ENCODE results near the gene HIVEP2. TPM values are rescaled to one million over a fixed set of nuclear protein-coding genes. Genes with fewer than 3 reads are reported as not detected.

Gene HIVEP2
- total and polyA plus RNA-seq, 2 donors (not counting 3 experiments of a cell fraction or from before 2014, with no cell fraction given): 1.3 to 4.7 TPM

- Histone ChIP-seq H3K4me3 (replicated peaks in 1 of 3; ENCODE audit: insufficient read depth in 1 of 3, low read depth in 1 of 3, low read length in 3 of 3) (no peak overlapping the region), H3K4me2 (ENCODE audit: insufficient read depth, low read length) (no peak overlapping the region), H3K9me1 (replicated peaks; ENCODE audit: control insufficient read depth, extremely low read depth, insufficient read depth, low read length) (no peaks in the 10 kb centered on the region), H3K27me3 (ENCODE audit: control insufficient read depth in 2 of 2, insufficient read depth in 2 of 2, low read length in 2 of 2) (no peaks in the 10 kb centered on the region), H4K20me1 (replicated peaks; ENCODE audit: control insufficient read depth, extremely low read depth, insufficient read depth, low read length) (no peaks in the 10 kb centered on the region), H2AFZ (ENCODE audit: low read depth, low read length) (no peak overlapping the region), H3K27ac (ENCODE audit: insufficient read depth, low read depth, low read length) (no peak overlapping the region), H3K36me3 (ENCODE audit: control insufficient read depth in 2 of 2, extremely low read depth in 1 of 2, insufficient read depth in 2 of 2, low read length in 2 of 2) (no peaks in the 10 kb centered on the region), H3K9me3 (replicated peaks; ENCODE audit: control insufficient read depth, insufficient read depth, low read length) (no peaks in the 10 kb centered on the region), H3K79me2 (ENCODE audit: control insufficient read depth, insufficient read depth, low read length) (no peaks in the 10 kb centered on the region), H3K4me1 (ENCODE audit: control insufficient read depth, extremely low read depth, insufficient read depth, low read length) (peaks cover 13% of the 10 kb centered on the region), H3K9ac (replicated peaks; ENCODE audit: extremely low read depth, insufficient read depth, low read length) (no peak overlapping the region)
- BruUV-seq (replicated peaks): no TSS peak
- CTCF ChIA-PET: interaction anchor here (0.6 to 1.7 kb wide), 3 partner anchors 9 to 20 kb away, joined by 3 to 7 read pairs (median 3); no protein-coding TSS in a partner anchor
- FAIRE-seq: no peak
- DNase-seq (ENCODE audit: low read depth, low spot score): no peak
- no peak for TF ChIP-seq POLR2A (IDR thresholded peaks at IDR 0.05; ENCODE audit: low read depth, low read length)
- no peak for TF ChIP-seq MYC (IDR thresholded peaks at IDR 0.05; ENCODE audit: low read depth, low read length)
- no peak for TF ChIP-seq EZH2 (IDR thresholded peaks at IDR 0.05; ENCODE audit: borderline replicate concordance, low read depth, low read length, severe bottlenecking)
- TF ChIP-seq GATA2 (IDR thresholded peaks at IDR 0.05; ENCODE audit: insufficient read depth, insufficient read length, low read depth, low read length): no peak
- TF ChIP-seq, protein P1, sequence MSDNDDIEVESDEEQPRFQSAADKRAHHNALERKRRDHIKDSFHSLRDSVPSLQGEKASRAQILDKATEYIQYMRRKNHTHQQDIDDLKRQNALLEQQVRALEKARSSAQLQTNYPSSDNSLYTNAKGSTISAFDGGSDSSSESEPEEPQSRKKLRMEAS (IDR thresholded peaks at IDR 0.05; ENCODE audit: insufficient read depth, insufficient read length): no peak
- TF ChIP-seq POLR2AphosphoS5 (IDR thresholded peaks at IDR 0.05; ENCODE audit: insufficient read depth, low read depth, low read length): no peak
- no peak for TF ChIP-seq JUN (IDR thresholded peaks at IDR 0.05; ENCODE audit: borderline replicate concordance, insufficient read depth, insufficient read length, low read depth)
- TF ChIP-seq, protein P2, sequence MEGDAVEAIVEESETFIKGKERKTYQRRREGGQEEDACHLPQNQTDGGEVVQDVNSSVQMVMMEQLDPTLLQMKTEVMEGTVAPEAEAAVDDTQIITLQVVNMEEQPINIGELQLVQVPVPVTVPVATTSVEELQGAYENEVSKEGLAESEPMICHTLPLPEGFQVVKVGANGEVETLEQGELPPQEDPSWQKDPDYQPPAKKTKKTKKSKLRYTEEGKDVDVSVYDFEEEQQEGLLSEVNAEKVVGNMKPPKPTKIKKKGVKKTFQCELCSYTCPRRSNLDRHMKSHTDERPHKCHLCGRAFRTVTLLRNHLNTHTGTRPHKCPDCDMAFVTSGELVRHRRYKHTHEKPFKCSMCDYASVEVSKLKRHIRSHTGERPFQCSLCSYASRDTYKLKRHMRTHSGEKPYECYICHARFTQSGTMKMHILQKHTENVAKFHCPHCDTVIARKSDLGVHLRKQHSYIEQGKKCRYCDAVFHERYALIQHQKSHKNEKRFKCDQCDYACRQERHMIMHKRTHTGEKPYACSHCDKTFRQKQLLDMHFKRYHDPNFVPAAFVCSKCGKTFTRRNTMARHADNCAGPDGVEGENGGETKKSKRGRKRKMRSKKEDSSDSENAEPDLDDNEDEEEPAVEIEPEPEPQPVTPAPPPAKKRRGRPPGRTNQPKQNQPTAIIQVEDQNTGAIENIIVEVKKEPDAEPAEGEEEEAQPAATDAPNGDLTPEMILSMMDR (IDR thresholded peaks at IDR 0.05; ENCODE audit: extremely low read depth in 1 of 2, insufficient read depth in 1 of 2, low read depth in 1 of 2, low read length in 2 of 2): no peak
- no peak for TF ChIP-seq FOS (IDR thresholded peaks at IDR 0.05; ENCODE audit: borderline replicate concordance, insufficient read depth, low read length)
- dilution Hi-C loops (cut with MboI; ENCODE audit: extremely low pct_ligation_motif_present, low sequenced_read_pairs) (no loop called here), intact Hi-C loops (cut with micrococcal nuclease) (no loop called here)
- POLR2A ChIA-PET: no interaction called here
Measured at GRCh38 chr6:142738035-142738396, 207.0 kb downstream of the HIVEP2 start.
